ENCODE data around the gene STK32C.

STK32C gene

GRCh38 chr10:132292287-132293200 lies 15.2 kb downstream of the STK32C start:
- H3K36me3 ChIP-seq (ENCODE audit: insufficient read depth, low read length), result no peaks in the 10 kb centered on the region
- no peak overlapping the region for H2AFZ ChIP-seq (ENCODE audit: low read length, unreplicated experiment)
- peaks cover 12% of the 10 kb centered on the region for H3K27me3 ChIP-seq (ENCODE audit: insufficient read depth, low read length)
- no peak overlapping the region for H3K27ac ChIP-seq (ENCODE audit: low read depth, low read length)
- no peaks in the 10 kb centered on the region for H3K4me1 ChIP-seq (ENCODE audit: control insufficient read depth, insufficient read depth, low read length, unreplicated experiment)
- H3K4me3 ChIP-seq (ENCODE audit: low read depth, low read length), result no peak overlapping the region
- H3K79me2 ChIP-seq (ENCODE audit: control insufficient read depth, insufficient read depth, low read length, unreplicated experiment), result no peaks in the 10 kb centered on the region

- no peak overlapping the region for H3K4me3 ChIP-seq (ENCODE audit: low read depth, low read length)
- no peaks in the 10 kb centered on the region for H3K4me1 ChIP-seq (ENCODE audit: control insufficient read depth, insufficient read depth, low read length, unreplicated experiment)
- H2AFZ ChIP-seq (ENCODE audit: low read length, unreplicated experiment), result no peak overlapping the region
- peaks cover 12% of the 10 kb centered on the region for H3K27me3 ChIP-seq (ENCODE audit: insufficient read depth, low read length)
- H3K36me3 ChIP-seq (ENCODE audit: insufficient read depth, low read length), result no peaks in the 10 kb centered on the region
- no peak overlapping the region for H3K27ac ChIP-seq (ENCODE audit: low read depth, low read length)
- H3K79me2 ChIP-seq (ENCODE audit: control insufficient read depth, insufficient read depth, low read length, unreplicated experiment), result no peaks in the 10 kb centered on the region
Measured at GRCh38 chr10:132291826-132292225, 15.9 kb downstream of the STK32C start.

- Histone ChIP-seq H3K27me3 (ENCODE audit: insufficient read depth, low read length) (peaks cover 15% of the 10 kb centered on the region), H3K36me3 (ENCODE audit: insufficient read depth, low read length) (no peaks in the 10 kb centered on the region), H2AFZ (ENCODE audit: low read length, unreplicated experiment) (no peak overlapping the region), H3K79me2 (ENCODE audit: control insufficient read depth, insufficient read depth, low read length, unreplicated experiment) (no peaks in the 10 kb centered on the region), H3K27ac (ENCODE audit: low read depth, low read length) (no peak overlapping the region), H3K4me3 (ENCODE audit: low read depth, low read length) (no peak overlapping the region), H3K4me1 (ENCODE audit: control insufficient read depth, insufficient read depth, low read length, unreplicated experiment) (no peaks in the 10 kb centered on the region)
Measured at GRCh38 chr10:132290631-132291030, 17.1 kb downstream of the STK32C start.

GRCh38 chr10:132289439-132289838 lies 18.3 kb downstream of the STK32C start:
- peaks cover 15% of the 10 kb centered on the region for H3K27me3 ChIP-seq (ENCODE audit: insufficient read depth, low read length)
- H2AFZ ChIP-seq (ENCODE audit: low read length, unreplicated experiment), result no peak overlapping the region
- H3K27ac ChIP-seq (ENCODE audit: low read depth, low read length), result no peak overlapping the region
- H3K36me3 ChIP-seq (ENCODE audit: insufficient read depth, low read length), result no peaks in the 10 kb centered on the region
- no peaks in the 10 kb centered on the region for H3K79me2 ChIP-seq (ENCODE audit: control insufficient read depth, insufficient read depth, low read length, unreplicated experiment)
- no peaks in the 10 kb centered on the region for H3K4me1 ChIP-seq (ENCODE audit: control insufficient read depth, insufficient read depth, low read length, unreplicated experiment)
- H3K4me3 ChIP-seq (ENCODE audit: low read depth, low read length), result no peak overlapping the region

- H3K27ac ChIP-seq (ENCODE audit: low read depth, low read length), result no peak overlapping the region
- no peak overlapping the region for H2AFZ ChIP-seq (ENCODE audit: low read length, unreplicated experiment)
- no peaks in the 10 kb centered on the region for H3K4me1 ChIP-seq (ENCODE audit: control insufficient read depth, insufficient read depth, low read length, unreplicated experiment)
- H3K79me2 ChIP-seq (ENCODE audit: control insufficient read depth, insufficient read depth, low read length, unreplicated experiment), result no peaks in the 10 kb centered on the region
- no peak overlapping the region for H3K4me3 ChIP-seq (ENCODE audit: low read depth, low read length)
- peaks cover 24% of the 10 kb centered on the region for H3K27me3 ChIP-seq (ENCODE audit: insufficient read depth, low read length)
- no peaks in the 10 kb centered on the region for H3K36me3 ChIP-seq (ENCODE audit: insufficient read depth, low read length)
Measured at GRCh38 chr10:132283604-132284382, 24.0 kb downstream of the STK32C start.

- Histone ChIP-seq H3K4me3 (ENCODE audit: low read depth, low read length) (no peak overlapping the region), H2AFZ (ENCODE audit: low read length, unreplicated experiment) (no peak overlapping the region), H3K36me3 (ENCODE audit: insufficient read depth, low read length) (no peaks in the 10 kb centered on the region), H3K27ac (ENCODE audit: low read depth, low read length) (no peak overlapping the region), H3K27me3 (ENCODE audit: insufficient read depth, low read length) (peaks cover 15% of the 10 kb centered on the region), H3K4me1 (ENCODE audit: control insufficient read depth, insufficient read depth, low read length, unreplicated experiment) (no peaks in the 10 kb centered on the region), H3K79me2 (ENCODE audit: control insufficient read depth, insufficient read depth, low read length, unreplicated experiment) (no peaks in the 10 kb centered on the region)
Measured at GRCh38 chr10:132282667-132283603, 24.8 kb downstream of the STK32C start.

- H3K79me2 ChIP-seq (ENCODE audit: control insufficient read depth, insufficient read depth, low read length, unreplicated experiment), result no peaks in the 10 kb centered on the region
- H3K27ac ChIP-seq (ENCODE audit: low read depth, low read length), result no peak overlapping the region
- peaks cover 14% of the 10 kb centered on the region for H3K27me3 ChIP-seq (ENCODE audit: insufficient read depth, low read length)
- H3K4me1 ChIP-seq (ENCODE audit: control insufficient read depth, insufficient read depth, low read length, unreplicated experiment), result no peaks in the 10 kb centered on the region
- H3K4me3 ChIP-seq (ENCODE audit: low read depth, low read length), result no peak overlapping the region
- H3K36me3 ChIP-seq (ENCODE audit: insufficient read depth, low read length), result no peaks in the 10 kb centered on the region
- H2AFZ ChIP-seq (ENCODE audit: low read length, unreplicated experiment), result no peak overlapping the region
Measured at GRCh38 chr10:132281915-132282666, 25.7 kb downstream of the STK32C start.

- H3K27ac ChIP-seq (ENCODE audit: low read depth, low read length), result no peak overlapping the region
- H2AFZ ChIP-seq (ENCODE audit: low read length, unreplicated experiment), result no peak overlapping the region
- H3K79me2 ChIP-seq (ENCODE audit: control insufficient read depth, insufficient read depth, low read length, unreplicated experiment), result no peaks in the 10 kb centered on the region
- no peak overlapping the region for H3K4me3 ChIP-seq (ENCODE audit: low read depth, low read length)
- no peaks in the 10 kb centered on the region for H3K36me3 ChIP-seq (ENCODE audit: insufficient read depth, low read length)
- H3K4me1 ChIP-seq (ENCODE audit: control insufficient read depth, insufficient read depth, low read length, unreplicated experiment), result no peaks in the 10 kb centered on the region
- H3K27me3 ChIP-seq (ENCODE audit: insufficient read depth, low read length), result peaks cover 11% of the 10 kb centered on the region; the same call in 1 of the 2 replicates
Measured at GRCh38 chr10:132280646-132281074, 27.1 kb downstream of the STK32C start.

- H3K27ac ChIP-seq (ENCODE audit: low read depth, low read length), result no peak overlapping the region
- H3K4me1 ChIP-seq (ENCODE audit: control insufficient read depth, insufficient read depth, low read length, unreplicated experiment), result no peaks in the 10 kb centered on the region
- no peaks in the 10 kb centered on the region for H3K79me2 ChIP-seq (ENCODE audit: control insufficient read depth, insufficient read depth, low read length, unreplicated experiment)
- no peak overlapping the region for H3K4me3 ChIP-seq (ENCODE audit: low read depth, low read length)
- peaks cover 11% of the 10 kb centered on the region; the same call in 1 of the 2 replicates for H3K27me3 ChIP-seq (ENCODE audit: insufficient read depth, low read length)
- H2AFZ ChIP-seq (ENCODE audit: low read length, unreplicated experiment), result no peak overlapping the region
- no peaks in the 10 kb centered on the region for H3K36me3 ChIP-seq (ENCODE audit: insufficient read depth, low read length)
Measured at GRCh38 chr10:132279873-132280645, 27.7 kb downstream of the STK32C start.

Measured in ACC112 (cell line).